ENCODE data around the gene ZC3H18.

DNA sequence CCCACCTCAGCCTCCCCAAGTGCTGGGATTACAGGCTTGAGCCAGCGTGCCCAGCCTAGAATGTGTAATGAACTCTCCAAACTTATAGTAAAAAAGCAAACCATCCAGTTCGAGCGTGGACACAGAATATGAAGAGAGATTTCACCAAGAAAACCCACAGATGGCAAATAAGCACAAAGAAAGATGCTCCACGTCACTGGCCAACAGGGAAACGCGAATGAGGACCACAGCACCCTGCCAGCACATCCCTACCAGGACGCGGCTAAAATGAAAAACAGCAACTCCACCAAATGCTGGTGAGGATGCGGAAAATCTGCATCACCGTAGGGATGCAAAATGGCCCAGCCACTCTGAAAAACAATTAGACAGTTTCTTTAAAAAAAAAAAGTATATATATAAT lies 91.3 kb downstream of the ZC3H18 start:
- TF ChIP-seq, protein P1, sequence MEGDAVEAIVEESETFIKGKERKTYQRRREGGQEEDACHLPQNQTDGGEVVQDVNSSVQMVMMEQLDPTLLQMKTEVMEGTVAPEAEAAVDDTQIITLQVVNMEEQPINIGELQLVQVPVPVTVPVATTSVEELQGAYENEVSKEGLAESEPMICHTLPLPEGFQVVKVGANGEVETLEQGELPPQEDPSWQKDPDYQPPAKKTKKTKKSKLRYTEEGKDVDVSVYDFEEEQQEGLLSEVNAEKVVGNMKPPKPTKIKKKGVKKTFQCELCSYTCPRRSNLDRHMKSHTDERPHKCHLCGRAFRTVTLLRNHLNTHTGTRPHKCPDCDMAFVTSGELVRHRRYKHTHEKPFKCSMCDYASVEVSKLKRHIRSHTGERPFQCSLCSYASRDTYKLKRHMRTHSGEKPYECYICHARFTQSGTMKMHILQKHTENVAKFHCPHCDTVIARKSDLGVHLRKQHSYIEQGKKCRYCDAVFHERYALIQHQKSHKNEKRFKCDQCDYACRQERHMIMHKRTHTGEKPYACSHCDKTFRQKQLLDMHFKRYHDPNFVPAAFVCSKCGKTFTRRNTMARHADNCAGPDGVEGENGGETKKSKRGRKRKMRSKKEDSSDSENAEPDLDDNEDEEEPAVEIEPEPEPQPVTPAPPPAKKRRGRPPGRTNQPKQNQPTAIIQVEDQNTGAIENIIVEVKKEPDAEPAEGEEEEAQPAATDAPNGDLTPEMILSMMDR (IDR thresholded peaks at IDR 0.05; ENCODE audit: low read depth, low read length, poor library complexity, severe bottlenecking) = no peak
- no peak for TF ChIP-seq EZH2phosphoT487 (IDR thresholded peaks at IDR 0.05; ENCODE audit: borderline replicate concordance, low read length)
